GM23248 (cell line): ENCODE data around the gene CFAP54.

Source experiments
- EZH2 ChIP-seq: fragments of 200-600 bp; sonication (generic); IDR thresholded peaks from 2 replicates; pipeline ENCODE4 v1.6.1; 2018; ENCODE audit warnings: antibody characterized with exemption, mild to moderate bottlenecking; ENCODE audit not compliant: insufficient read depth, poor library complexity, severe bottlenecking
- EZH2phosphoT487 ChIP-seq: fragments of 200-600 bp; sonication (generic); IDR thresholded peaks from 2 replicates; pipeline ENCODE4 v1.6.1; 2018; ENCODE audit warnings: antibody characterized with exemption, moderate library complexity, mild to moderate bottlenecking, low read depth; ENCODE audit not compliant: insufficient read depth

GRCh38 chr12:96773031-96773430 is 283.7 kb downstream of the CFAP54 start:
- no peak for TF ChIP-seq EZH2
- TF ChIP-seq EZH2phosphoT487 = no peak
